Stomach (tissue), 4 donors: Measurements from ENCODE around the gene ARID5B.

ENCODE experiments used
- EP300 ChIP-seq: sonication (generic); formaldehyde crosslinking; IDR thresholded peaks from one replicate; pipeline ENCODE4 v1.6.1; 2017; ENCODE audit warnings: antibody characterized with exemption
- POLR2A ChIP-seq, 4 donors: fragments of 450-650 bp; IDR thresholded peaks; one replicate each; pipeline ENCODE4 v1.6.1; 2016; ENCODE audit warnings: antibody characterized with exemption in 4 of 4, control low read depth in 2 of 4, mild to moderate bottlenecking in 1 of 4, moderate library complexity in 1 of 4
- POLR2AphosphoS5 ChIP-seq, 3 donors: sonication (generic); formaldehyde crosslinking; IDR thresholded peaks; one replicate each; pipeline ENCODE4 v1.6.1; 2016; ENCODE audit warnings: antibody characterized with exemption in 3 of 3
- TF ChIP-seq, protein P1 (sequence below), 7 experiments: fragments of 450-650 bp in 4 of 7; fragments of 200-600 bp in 3 of 7; sonication (generic) in 3 of 7; IDR thresholded peaks; one replicate each; pipeline ENCODE4 v1.5.1; 2016 to 2019; ENCODE audit warnings: antibody characterized with exemption in 7 of 7, control low read depth in 2 of 7, mild to moderate bottlenecking in 1 of 7

DNA sequence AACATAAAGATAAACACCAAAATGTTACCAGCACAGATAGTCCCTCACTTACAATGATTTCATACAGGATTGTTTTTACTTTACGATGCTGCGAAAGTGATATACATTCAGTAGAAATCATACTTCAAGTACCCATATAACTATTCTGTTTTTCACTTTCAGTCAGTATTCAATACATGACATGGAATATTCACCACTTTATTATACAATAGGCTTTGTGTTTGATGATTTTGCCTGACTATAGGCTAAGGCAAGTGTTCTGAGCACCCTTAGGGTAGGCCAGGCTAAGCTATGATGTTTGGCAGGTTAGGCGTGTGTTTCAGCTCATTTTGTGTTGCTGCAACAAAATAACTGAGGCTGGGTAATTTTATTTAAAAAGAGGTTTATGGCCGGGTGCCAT is 212.2 kb downstream of the ARID5B start:
- TF ChIP-seq, protein P1, sequence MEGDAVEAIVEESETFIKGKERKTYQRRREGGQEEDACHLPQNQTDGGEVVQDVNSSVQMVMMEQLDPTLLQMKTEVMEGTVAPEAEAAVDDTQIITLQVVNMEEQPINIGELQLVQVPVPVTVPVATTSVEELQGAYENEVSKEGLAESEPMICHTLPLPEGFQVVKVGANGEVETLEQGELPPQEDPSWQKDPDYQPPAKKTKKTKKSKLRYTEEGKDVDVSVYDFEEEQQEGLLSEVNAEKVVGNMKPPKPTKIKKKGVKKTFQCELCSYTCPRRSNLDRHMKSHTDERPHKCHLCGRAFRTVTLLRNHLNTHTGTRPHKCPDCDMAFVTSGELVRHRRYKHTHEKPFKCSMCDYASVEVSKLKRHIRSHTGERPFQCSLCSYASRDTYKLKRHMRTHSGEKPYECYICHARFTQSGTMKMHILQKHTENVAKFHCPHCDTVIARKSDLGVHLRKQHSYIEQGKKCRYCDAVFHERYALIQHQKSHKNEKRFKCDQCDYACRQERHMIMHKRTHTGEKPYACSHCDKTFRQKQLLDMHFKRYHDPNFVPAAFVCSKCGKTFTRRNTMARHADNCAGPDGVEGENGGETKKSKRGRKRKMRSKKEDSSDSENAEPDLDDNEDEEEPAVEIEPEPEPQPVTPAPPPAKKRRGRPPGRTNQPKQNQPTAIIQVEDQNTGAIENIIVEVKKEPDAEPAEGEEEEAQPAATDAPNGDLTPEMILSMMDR (IDR thresholded peaks at IDR 0.05) = no peak
- TF ChIP-seq EP300 (no peak), POLR2A (IDR thresholded peaks at IDR 0.05) (no peak), POLR2AphosphoS5 (IDR thresholded peaks at IDR 0.05) (no peak)
